ENCODE results near the gene RPS26.
A peak's percentile ranks its signal among the peaks of the same experiment; 100 is the strongest.

DNA sequence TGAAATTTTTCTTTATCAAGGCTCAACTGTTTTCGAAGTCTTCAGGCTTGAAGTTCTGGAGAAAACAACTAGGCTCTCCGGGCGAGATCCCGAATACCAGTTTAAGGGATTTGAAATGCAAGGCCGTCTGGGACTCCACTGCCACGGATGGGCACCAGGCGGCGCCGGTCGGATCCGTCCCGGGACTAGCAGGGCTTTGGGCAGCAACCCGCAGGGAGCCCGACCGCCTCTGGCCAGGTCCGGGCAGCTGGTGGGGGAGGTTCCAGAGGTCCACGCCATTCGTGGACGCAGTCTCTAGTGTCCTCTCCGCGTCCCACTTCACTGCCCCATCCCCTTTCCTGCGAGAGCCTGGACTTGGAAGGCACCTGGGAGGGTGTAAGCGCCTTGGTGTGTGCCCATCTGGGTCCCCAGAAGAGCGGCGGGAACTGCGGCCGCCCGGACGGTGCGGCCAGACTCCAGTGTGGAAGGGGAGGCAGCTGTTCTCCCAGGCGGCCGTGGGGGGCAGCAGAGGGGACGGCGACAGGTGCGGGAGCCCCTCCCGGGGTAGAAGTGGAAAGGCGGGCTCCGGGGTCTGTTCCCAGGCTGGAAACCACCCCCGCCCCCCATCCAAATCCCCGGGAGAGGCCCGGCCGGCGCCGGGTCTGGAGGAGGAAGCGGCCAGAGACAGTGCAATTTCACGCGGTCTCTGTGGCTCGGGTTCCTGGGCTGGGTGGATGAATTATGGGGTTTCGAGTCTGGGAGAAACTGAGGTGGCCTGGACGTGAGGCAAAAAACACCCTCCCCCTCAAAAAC is 37.4 kb downstream of the RPS26 start:
- TF ChIP-seq, protein P1, sequence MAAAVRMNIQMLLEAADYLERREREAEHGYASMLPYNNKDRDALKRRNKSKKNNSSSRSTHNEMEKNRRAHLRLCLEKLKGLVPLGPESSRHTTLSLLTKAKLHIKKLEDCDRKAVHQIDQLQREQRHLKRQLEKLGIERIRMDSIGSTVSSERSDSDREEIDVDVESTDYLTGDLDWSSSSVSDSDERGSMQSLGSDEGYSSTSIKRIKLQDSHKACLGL (CRISPR knock-in tag; IDR thresholded peaks at IDR 0.05), result peak; percentile 46; the same call in 1 of the 2 replicates
- TF ChIP-seq, protein P2, sequence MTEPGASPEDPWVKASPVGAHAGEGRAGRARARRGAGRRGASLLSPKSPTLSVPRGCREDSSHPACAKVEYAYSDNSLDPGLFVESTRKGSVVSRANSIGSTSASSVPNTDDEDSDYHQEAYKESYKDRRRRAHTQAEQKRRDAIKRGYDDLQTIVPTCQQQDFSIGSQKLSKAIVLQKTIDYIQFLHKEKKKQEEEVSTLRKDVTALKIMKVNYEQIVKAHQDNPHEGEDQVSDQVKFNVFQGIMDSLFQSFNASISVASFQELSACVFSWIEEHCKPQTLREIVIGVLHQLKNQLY (CRISPR knock-in tag; IDR thresholded peaks at IDR 0.05), result peak; percentile 53
- TF ChIP-seq GABPA (IDR thresholded peaks at IDR 0.05; ENCODE audit: low read depth, low read length), result no peak
- TF ChIP-seq GABPA (CRISPR knock-in tag; IDR thresholded peaks at IDR 0.05; ENCODE audit: low read depth), result peak; percentile 46; the same call in 1 of the 2 replicates
- TF ChIP-seq SRF (IDR thresholded peaks at IDR 0.05; ENCODE audit: low read depth, low read length), result no peak
- 0 out of 2 replicates have a peak, but pooled peaks have one; percentile 52 for TF ChIP-seq ZSCAN29 (CRISPR knock-in tag; conservative IDR thresholded peaks at IDR 0.05)
